Mucosa of descending colon (tissue), 3 donors: ENCODE results near the gene APOL6. TPM values are rescaled to one million over a fixed set of nuclear protein-coding genes. Genes with fewer than 3 reads are reported as not detected.
"Not testable (repeated sequence)": the region's sequence is repeated elsewhere in the genome, so short reads cannot be mapped to it uniquely, and the experiment has no call there.

Source experiments
- ATAC-seq: fragments of 200-7000 bp; cut with Tn5 transposase; one replicate; pipeline ENCODE4 v1.9.1; 2020; ENCODE audit warnings: mild to moderate bottlenecking, moderate library complexity
- DNase-seq, 3 donors: peaks; one replicate each; pipeline ENCODE4 v3.0.0-alpha.2; 2020
- H3K36me3 ChIP-seq: fragments of 200-600 bp; one replicate; pipeline ENCODE4 v1.8.0; 2021; ENCODE audit warnings: low read depth, mild to moderate bottlenecking
- H3K4me1 ChIP-seq: fragments of 200-600 bp; one replicate; pipeline ENCODE4 v1.8.0; 2021; ENCODE audit warnings: low read depth, mild to moderate bottlenecking
- H3K4me3 ChIP-seq: fragments of 200-600 bp; one replicate; pipeline ENCODE4 v1.8.0; 2021; ENCODE audit warnings: mild to moderate bottlenecking
- H3K9me3 ChIP-seq: fragments of 200-600 bp; one replicate; pipeline ENCODE4 v1.8.0; 2021; ENCODE audit warnings: mild to moderate bottlenecking
- intact Hi-C, 2 donors: fragments of 100-400 bp; cut with DNase I in 1 of 2; cut with micrococcal nuclease in 1 of 2; formaldehyde crosslinking; loops; one replicate each; pipeline versions ENCODE4 v1.11.0 to v1.11.1; 2022; cut with DNase I, micrococcal nuclease
- total RNA-seq, 3 donors: library from RNA; stranded (reverse); fragmentation: NEBNext Ultra II Directional in 2 of 3; extraction: Animal tissue kit (Norgen Biotek cat#: 25700) in 2 of 3; gene quantifications; one replicate each; pipeline versions ENCODE4 v1.2.1 to v1.2.4, GENCODE V29; 2021 to 2023
- TF ChIP-seq, protein P1 (sequence below): fragments of 200-600 bp; IDR thresholded peaks from one replicate; pipeline ENCODE4 v1.8.0; 2022; ENCODE audit warnings: antibody characterized with exemption, mild to moderate bottlenecking
- donor health status: DM: no; HTN: no; CAD: no; lungs with moderate emphysema.
- donor health status: DM: no; HTN: no; CAD: no.
- donor health status: DM: no; HTN: yes; CAD: no.

The APOL6 gene
- total RNA-seq, 3 donors from 2014 or later = 40.3 to 43.1 (median 42.1) TPM

DNA sequence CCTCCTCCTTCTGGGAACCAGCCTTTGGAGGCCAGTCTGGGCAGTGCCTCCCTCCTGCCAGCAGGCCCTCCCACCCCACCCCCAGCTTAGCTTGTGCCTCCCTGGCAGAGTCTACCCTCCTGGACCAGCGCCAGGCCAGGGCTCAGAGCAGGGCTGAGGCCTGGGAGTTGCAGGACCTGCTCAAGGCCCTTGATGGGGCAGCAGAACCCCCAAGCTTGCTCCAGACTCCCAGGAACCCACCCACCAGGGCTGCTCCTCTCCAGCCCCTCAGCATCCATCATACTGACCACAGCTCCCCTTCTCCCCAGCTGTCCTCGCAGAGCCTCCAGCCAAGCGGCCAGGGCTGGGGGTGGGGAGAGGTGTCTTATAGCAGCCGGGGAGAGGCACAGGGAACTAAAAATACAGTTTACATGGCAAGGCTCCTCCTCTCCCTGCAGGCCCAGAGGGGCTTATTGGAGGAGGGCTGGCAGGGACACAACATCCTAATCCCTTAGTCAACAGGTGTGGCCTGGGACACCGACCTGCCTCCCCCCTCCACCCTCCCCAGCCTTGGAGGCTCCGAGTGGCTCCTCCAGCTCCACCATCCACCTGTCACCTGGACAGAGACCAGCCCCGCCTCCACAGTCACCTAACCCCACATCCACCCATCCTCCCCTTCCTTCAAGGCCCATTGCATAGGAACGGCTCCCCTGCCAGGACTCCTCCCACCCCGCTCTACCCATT lies 25.9 kb upstream of the APOL6 start:
- Histone ChIP-seq H3K36me3 (no peaks in the 10 kb centered on the region), H3K4me1 (peaks cover 4% of the 10 kb centered on the region), H3K4me3 (no peak overlapping the region), H3K9me3 (no peaks in the 10 kb centered on the region)
- DNase-seq = peak; percentile 71 to 86 (median 72)
- ATAC-seq = peak; percentile 71
- TF ChIP-seq, protein P1, sequence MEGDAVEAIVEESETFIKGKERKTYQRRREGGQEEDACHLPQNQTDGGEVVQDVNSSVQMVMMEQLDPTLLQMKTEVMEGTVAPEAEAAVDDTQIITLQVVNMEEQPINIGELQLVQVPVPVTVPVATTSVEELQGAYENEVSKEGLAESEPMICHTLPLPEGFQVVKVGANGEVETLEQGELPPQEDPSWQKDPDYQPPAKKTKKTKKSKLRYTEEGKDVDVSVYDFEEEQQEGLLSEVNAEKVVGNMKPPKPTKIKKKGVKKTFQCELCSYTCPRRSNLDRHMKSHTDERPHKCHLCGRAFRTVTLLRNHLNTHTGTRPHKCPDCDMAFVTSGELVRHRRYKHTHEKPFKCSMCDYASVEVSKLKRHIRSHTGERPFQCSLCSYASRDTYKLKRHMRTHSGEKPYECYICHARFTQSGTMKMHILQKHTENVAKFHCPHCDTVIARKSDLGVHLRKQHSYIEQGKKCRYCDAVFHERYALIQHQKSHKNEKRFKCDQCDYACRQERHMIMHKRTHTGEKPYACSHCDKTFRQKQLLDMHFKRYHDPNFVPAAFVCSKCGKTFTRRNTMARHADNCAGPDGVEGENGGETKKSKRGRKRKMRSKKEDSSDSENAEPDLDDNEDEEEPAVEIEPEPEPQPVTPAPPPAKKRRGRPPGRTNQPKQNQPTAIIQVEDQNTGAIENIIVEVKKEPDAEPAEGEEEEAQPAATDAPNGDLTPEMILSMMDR = no peak
- intact Hi-C loops = loop anchor here in 1 of 2 donors (10.0 kb wide), 3 partner anchors 268 to 502 kb away; no protein-coding TSS in a partner anchor

DNA sequence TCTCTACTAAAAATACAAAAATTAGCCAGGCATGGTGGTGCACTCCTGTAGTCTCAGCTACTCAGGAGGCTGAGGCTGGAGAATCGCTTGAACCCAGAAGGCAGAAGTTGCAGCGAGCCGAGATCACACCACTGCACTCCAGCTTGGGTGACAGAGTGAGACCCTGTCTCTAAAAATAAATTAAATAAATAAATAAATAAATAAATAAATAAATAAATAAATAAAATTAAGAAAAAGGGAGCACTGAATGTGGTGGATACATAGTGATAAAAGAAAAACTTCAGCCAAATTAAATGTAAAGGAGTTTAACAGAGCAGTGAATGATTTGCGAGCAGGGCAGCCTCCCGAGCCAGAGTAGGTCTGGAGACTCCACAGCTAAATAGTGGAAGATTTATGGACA lies 24.4 kb upstream of the APOL6 start:
- intact Hi-C loops = loop anchor here in 1 of 2 donors (10.0 kb wide), 3 partner anchors 269 to 501 kb away; no protein-coding TSS in a partner anchor
- not testable (repeated sequence) for H3K9me3 ChIP-seq, H3K36me3 ChIP-seq, H3K4me1 ChIP-seq, H3K4me3 ChIP-seq, ATAC-seq, DNase-seq

DNA sequence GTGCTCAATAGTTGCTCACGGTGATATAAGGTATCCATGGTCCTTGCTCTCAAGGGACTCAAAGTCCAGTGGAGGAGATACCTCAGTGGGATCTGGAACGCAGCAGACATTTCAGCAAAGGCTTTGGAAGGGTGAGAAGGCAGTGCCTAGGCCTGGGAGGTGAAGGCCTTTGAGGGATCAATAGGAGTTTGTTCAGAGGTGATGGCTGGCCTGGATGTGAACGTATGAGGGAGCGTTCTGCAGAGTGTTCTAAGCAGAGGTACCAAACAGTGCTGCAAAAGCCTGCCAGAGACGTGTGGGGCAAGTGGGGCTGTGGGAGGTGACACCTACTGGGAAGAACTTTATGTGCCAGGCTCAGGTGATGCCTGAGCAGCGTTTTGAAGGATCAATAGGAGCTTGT lies 23.7 kb upstream of the APOL6 start:
- H3K9me3 ChIP-seq = no peaks in the 10 kb centered on the region
- intact Hi-C loops = loop anchor here in 1 of 2 donors (10.0 kb wide), 3 partner anchors 270 to 500 kb away; no protein-coding TSS in a partner anchor
- TF ChIP-seq, protein P1 = no peak

DNA sequence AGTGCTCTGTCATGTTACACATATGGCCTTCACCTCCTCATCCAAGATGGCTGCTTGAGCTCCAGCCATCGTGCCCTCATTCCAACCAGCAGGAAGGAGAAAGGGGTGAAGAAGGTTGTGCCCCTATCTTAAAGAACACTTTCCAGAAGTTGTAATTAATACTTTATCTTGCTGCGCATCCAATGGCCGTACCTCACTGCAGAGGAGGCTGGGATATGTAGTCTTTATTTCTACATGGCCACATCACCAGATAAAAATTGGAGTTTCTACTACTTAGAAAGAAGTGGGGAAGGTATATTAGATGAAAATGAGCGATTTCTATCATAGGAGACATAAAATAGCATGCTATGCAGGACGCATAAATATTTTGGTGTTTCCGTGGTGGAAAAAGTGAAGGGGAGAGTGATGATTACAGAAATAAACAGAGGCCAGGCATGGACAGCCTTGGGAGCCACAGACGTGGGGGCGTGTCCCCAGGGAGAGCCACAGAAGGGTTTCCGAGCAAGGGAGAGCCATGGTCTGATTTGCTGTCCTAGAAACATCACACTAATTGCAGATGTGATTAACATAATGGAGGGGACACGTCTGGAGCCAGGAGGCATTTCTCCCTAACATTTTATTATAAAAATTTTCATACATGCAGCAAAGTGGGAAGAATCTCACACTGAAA lies 22.3 kb upstream of the APOL6 start:
- Histone ChIP-seq H3K36me3 (no peaks in the 10 kb centered on the region), H3K4me3 (no peak overlapping the region), H3K4me1 (peaks cover 4% of the 10 kb centered on the region), H3K9me3 (no peaks in the 10 kb centered on the region)
- TF ChIP-seq, protein P1 = no peak
- DNase-seq = no peak
- no peak for ATAC-seq
- intact Hi-C loops = loop anchor here in 1 of 2 donors (10.0 kb wide), 3 partner anchors 271 to 499 kb away; no protein-coding TSS in a partner anchor

More for the DNA sequence above, 23.7 kb upstream of the APOL6 start:
- H3K4me3 ChIP-seq = no peak overlapping the region
- H3K36me3 ChIP-seq = no peaks in the 10 kb centered on the region
- no peak for ATAC-seq
- peaks cover 4% of the 10 kb centered on the region for H3K4me1 ChIP-seq
- DNase-seq = no peak

DNA sequence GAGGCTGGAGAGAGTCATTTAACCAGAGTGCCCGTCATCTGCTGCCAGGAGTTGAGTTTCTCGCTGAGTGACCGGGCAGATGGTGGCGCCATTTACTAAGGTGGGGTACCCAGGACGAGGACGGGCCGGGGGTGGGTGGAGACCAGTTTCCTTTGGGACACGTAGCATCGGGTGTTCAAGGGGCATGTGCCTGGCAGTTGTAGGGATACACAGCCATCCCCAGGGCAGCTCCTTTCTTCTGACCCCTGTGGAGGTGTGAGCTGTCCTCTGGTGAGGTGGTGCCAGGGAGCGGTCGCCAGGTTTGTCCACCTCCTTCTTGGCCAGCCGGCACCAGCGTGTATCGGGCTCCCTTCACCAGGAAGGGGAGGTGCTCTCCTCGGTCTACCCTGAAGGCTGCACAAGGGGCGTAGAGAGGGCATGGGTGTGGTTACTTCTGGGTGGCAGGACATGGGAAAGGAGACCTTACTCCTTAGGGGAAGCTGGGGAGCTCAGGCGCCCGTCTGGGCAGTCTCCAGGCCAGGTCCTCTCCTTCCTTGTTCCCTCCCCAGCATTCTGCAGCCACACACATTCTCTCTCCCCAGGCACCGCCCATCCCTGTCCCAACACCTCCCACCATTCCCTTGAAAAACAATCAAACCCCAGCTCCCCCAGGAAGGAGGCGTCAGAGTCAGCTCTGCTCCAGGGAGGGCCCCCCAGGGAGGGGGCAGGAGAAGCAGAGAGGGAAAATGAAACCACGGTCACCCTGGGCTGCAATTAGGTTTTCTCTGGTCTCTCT lies 20.8 kb upstream of the APOL6 start:
- Histone ChIP-seq H3K4me1 (peaks cover 4% of the 10 kb centered on the region), H3K36me3 (no peaks in the 10 kb centered on the region), H3K9me3 (no peaks in the 10 kb centered on the region), H3K4me3 (peak overlapping the region; percentile 18)
- TF ChIP-seq, protein P1 = no peak
- DNase-seq (peak; percentile 83 to 92 (median 89)), ATAC-seq (peak; percentile 86)
- intact Hi-C loops = loop anchor here in 1 of 2 donors (10.0 kb wide), 3 partner anchors 273 to 497 kb away; no protein-coding TSS in a partner anchor
